Fibroblast of lung (primary cell): ENCODE measurements around the gene PPP1R10. TPM values are rescaled to one million over a fixed set of nuclear protein-coding genes. Genes with fewer than 3 reads are reported as not detected.
A peak's percentile ranks its signal among the peaks of the same experiment; 100 is the strongest.

Experiments used
- DNase-seq, 2 donors: peaks; one replicate each; pipeline versions ENCODE4 v3.0.0 to v3.0.0-alpha.2; 2010; ENCODE audit warnings: low read depth in 2 of 2
- H2AFZ ChIP-seq: 2 replicates; pipeline ENCODE4 v1.5.1; 2012; ENCODE audit warnings: low read length, control low read depth, inconsistent platforms
- H3K27ac ChIP-seq: 2 replicates; pipeline ENCODE4 v1.5.1; 2011; ENCODE audit warnings: low read length, control low read depth; ENCODE audit not compliant: insufficient read depth
- H3K27me3 ChIP-seq: 2 replicates; pipeline ENCODE4 v1.5.1; 2011; ENCODE audit warnings: mild to moderate bottlenecking, low read length; ENCODE audit not compliant: control insufficient read depth, insufficient read depth
- H3K36me3 ChIP-seq: 2 replicates; pipeline ENCODE4 v1.5.1; 2011; ENCODE audit warnings: low read length; ENCODE audit not compliant: control insufficient read depth, insufficient read depth
- H3K4me1 ChIP-seq: 2 replicates; pipeline ENCODE4 v1.5.1; 2011; ENCODE audit warnings: low read length; ENCODE audit not compliant: control insufficient read depth, insufficient read depth; ENCODE audit errors: extremely low read depth
- H3K4me2 ChIP-seq: 2 replicates; pipeline ENCODE4 v1.5.1; 2011; ENCODE audit warnings: low read length, control low read depth; ENCODE audit not compliant: insufficient read depth; ENCODE audit errors: extremely low read depth
- H3K4me3 ChIP-seq, 4 experiments: fragments of 200-600 bp in 1 of 4; sonication (generic) in 1 of 4; replicated peaks in 1 of 4; 2 replicates each; pipeline ENCODE4 v1.5.1; 2011 to 2016; ENCODE audit warnings: low read length in 4 of 4, low read depth in 3 of 4, mild to moderate bottlenecking in 3 of 4, control low read depth in 2 of 4, inconsistent platforms in 1 of 4, mixed read lengths in 1 of 4; ENCODE audit not compliant: insufficient read depth in 1 of 4; ENCODE audit errors: control extremely low read depth in 1 of 4
- H3K79me2 ChIP-seq: 2 replicates; pipeline ENCODE4 v1.5.1; 2012; ENCODE audit warnings: mild to moderate bottlenecking, low read length, inconsistent platforms; ENCODE audit not compliant: control insufficient read depth, insufficient read depth
- H3K9ac ChIP-seq: 2 replicates; pipeline ENCODE4 v1.5.1; 2011; ENCODE audit warnings: mild to moderate bottlenecking, low read length, control low read depth; ENCODE audit not compliant: insufficient read depth
- H3K9me3 ChIP-seq: 2 replicates; pipeline ENCODE4 v1.5.1; 2012; ENCODE audit warnings: low read depth, low read length; ENCODE audit not compliant: control insufficient read depth, insufficient read depth
- H4K20me1 ChIP-seq: 2 replicates; pipeline ENCODE4 v1.5.1; 2011; ENCODE audit warnings: low read length; ENCODE audit not compliant: control insufficient read depth, insufficient read depth; ENCODE audit errors: extremely low read depth
- CTCF ChIP-seq, 2 donors: IDR thresholded peaks in 1 of 2; conservative IDR thresholded peaks in 1 of 2; 1 replicate in 1 of 2; 2 replicates in 1 of 2; pipeline ENCODE4 v1.5.1; 2011 to 2012; ENCODE audit warnings: low read length in 2 of 2, control low read depth in 1 of 2, inconsistent platforms in 1 of 2, low read depth in 1 of 2, mild to moderate bottlenecking in 1 of 2
- EZH2 ChIP-seq: IDR thresholded peaks from 2 replicates; pipeline ENCODE4 v1.5.1; 2012; ENCODE audit warnings: low read length, control low read depth, mild to moderate bottlenecking; ENCODE audit errors: missing control alignments
- polyA plus RNA-seq, 2 donors: library from polyadenylated mRNA; depleted of rRNA in 1 of 2; stranded (reverse) in 1 of 2; unstranded in 1 of 2; fragments of >200 nt; gene quantifications; 2 replicates each; pipeline ENCODE4 v1.2.1, GENCODE V29; 2011 to 2012; ENCODE audit warnings: missing spikeins in 1 of 2
- total RNA-seq: library from RNA; depleted of rRNA; stranded (reverse); fragments of >200 nt; gene quantifications from 2 replicates; pipeline ENCODE4 v1.2.1, GENCODE V29; 2014

The PPP1R10 gene
- total and polyA plus RNA-seq, 2 donors (not counting 1 experiment from before 2014, with no cell fraction given): 25.2 to 28.2 TPM

DNA sequence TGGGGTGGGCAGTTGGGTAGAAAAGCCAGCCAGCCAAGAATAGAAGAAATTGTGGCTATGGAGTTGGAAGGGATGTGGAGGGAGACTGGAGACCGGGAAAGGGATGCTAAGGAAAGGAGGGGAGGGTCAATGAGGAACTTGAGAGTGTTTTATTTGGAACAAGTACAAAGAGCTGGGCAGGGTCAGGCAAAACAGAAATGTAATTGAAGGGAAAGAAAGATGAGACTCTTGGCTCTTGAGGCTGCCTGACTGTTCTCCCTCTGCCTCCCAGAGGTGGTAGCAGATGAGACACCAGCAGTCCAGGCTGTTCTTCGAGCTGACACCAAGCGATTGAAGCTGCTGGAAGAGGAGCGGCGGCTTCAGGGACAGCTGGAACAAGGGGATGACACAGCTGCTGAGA, 33.1 kb downstream of the PPP1R10 start:
- H2AFZ ChIP-seq: no peak overlapping the region
- TF ChIP-seq EZH2 (no peak), CTCF (conservative IDR thresholded peaks at IDR 0.05 in 1 of 2, IDR thresholded peaks at IDR 0.05 in 1 of 2; ENCODE audit: low read depth in 1 of 2, low read length in 2 of 2) (no peak)
- no peaks in the 10 kb centered on the region for H3K27me3 ChIP-seq
- DNase-seq: no peak
- no peak overlapping the region for H3K4me3 ChIP-seq
- H3K27ac ChIP-seq: no peak overlapping the region
- H3K36me3 ChIP-seq: peaks cover 31% of the 10 kb centered on the region
- no peaks in the 10 kb centered on the region for H3K79me2 ChIP-seq
- H3K9ac ChIP-seq: no peak overlapping the region
- no peaks in the 10 kb centered on the region for H4K20me1 ChIP-seq
- H3K4me2 ChIP-seq: no peak overlapping the region
- no peaks in the 10 kb centered on the region for H3K4me1 ChIP-seq
- H3K9me3 ChIP-seq: no peaks in the 10 kb centered on the region

DNA sequence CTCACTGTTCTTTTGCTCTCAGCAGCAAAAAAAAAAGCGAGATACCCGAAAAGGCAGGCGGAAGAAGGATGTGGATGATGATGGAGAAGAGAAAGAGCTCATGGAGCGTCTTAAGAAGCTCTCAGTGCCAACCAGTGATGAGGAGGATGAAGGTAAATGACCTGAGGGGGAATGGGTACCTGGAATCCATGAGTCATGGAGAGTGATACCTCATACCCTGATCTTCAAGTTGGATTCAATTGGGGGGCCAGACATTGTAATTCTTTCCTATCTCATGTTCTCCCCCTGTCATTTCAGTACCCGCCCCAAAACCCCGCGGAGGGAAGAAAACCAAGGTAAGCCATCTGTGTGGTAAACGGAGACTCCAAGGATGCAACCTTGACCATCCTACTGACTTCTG, 39.0 kb downstream of the PPP1R10 start:
- DNase-seq: no peak

DNA sequence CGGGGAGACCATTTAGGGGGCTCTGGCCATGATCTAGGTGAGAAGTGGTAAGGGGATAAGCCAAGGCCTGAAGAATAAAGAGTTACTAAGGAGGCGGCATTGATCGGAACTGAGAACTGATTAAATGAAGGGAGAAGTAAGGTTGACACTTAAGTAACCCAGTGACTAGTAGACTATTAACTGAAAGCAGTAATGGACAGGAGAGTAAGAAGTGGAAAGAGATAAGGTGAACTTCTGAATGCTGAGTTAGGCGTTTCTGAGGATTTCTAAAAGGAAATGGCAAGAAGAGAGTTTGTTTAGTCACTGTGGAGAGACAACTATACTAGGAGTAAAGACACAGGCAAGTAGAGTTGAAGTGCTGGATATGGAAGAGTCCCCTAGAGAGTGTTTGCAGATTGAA, 43.9 kb downstream of the PPP1R10 start:
- H3K27me3 ChIP-seq: no peaks in the 10 kb centered on the region
- H4K20me1 ChIP-seq: no peaks in the 10 kb centered on the region
- no peak overlapping the region for H3K9ac ChIP-seq
- H3K4me3 ChIP-seq: peak overlapping the region in 2 of 4 experiments; percentile 5 to 91
- TF ChIP-seq CTCF (conservative IDR thresholded peaks at IDR 0.05 in 1 of 2, IDR thresholded peaks at IDR 0.05 in 1 of 2; ENCODE audit: low read depth in 1 of 2, low read length in 2 of 2): no peak
- TF ChIP-seq EZH2: no peak
- DNase-seq: no peak
- H3K9me3 ChIP-seq: no peaks in the 10 kb centered on the region
- H3K79me2 ChIP-seq: peaks cover 44% of the 10 kb centered on the region
- no peak overlapping the region for H2AFZ ChIP-seq
- peaks cover 13% of the 10 kb centered on the region for H3K4me1 ChIP-seq
- peak overlapping the region; percentile 93 for H3K4me2 ChIP-seq
- peaks cover 8% of the 10 kb centered on the region for H3K36me3 ChIP-seq
- no peak overlapping the region for H3K27ac ChIP-seq

More for the DNA sequence above, 39.0 kb downstream of the PPP1R10 start:
- Histone ChIP-seq H2AFZ (no peak overlapping the region), H3K27me3 (no peaks in the 10 kb centered on the region), H3K4me3 (no peak overlapping the region), H3K79me2 (peaks cover 28% of the 10 kb centered on the region), H3K4me2 (no peak overlapping the region), H3K4me1 (peaks cover 1% of the 10 kb centered on the region), H3K9ac (no peak overlapping the region), H3K9me3 (no peaks in the 10 kb centered on the region), H4K20me1 (no peaks in the 10 kb centered on the region), H3K36me3 (peaks cover 19% of the 10 kb centered on the region), H3K27ac (no peak overlapping the region)
- TF ChIP-seq EZH2 (no peak), CTCF (conservative IDR thresholded peaks at IDR 0.05 in 1 of 2, IDR thresholded peaks at IDR 0.05 in 1 of 2; ENCODE audit: low read depth in 1 of 2, low read length in 2 of 2) (no peak)
